HG02623 (cell line): ENCODE results near the gene TMBIM6.

Experiments used
- ATAC-seq: cut with Tn5 transposase; IDR thresholded peaks from one replicate; pipeline ENCODE4 v1.9.1; 2021; ENCODE audit warnings: moderate library complexity; ENCODE audit not compliant: unreplicated experiment

TMBIM6 gene

DNA sequence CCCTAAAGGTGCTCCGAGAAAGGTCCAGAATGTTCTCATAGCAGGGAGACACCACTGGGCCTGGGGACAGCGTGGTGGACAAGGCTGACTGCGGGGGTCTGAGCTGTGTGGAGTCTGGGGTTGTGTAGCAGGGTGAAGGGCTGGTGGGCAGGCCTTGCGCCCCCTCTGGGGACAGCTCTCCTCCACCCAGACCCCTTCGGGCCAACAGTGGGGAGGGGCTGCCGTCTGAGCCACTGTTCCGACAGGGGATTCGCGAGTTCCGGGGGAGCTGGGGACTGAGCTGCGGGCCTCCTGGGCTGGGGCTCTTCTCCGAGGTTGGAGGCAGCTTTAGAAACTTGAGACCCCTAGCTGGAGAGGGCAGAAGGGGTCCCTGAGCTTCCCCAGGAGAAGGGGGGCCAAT is 54.8 kb downstream of the TMBIM6 start:
- ATAC-seq = no peak

DNA sequence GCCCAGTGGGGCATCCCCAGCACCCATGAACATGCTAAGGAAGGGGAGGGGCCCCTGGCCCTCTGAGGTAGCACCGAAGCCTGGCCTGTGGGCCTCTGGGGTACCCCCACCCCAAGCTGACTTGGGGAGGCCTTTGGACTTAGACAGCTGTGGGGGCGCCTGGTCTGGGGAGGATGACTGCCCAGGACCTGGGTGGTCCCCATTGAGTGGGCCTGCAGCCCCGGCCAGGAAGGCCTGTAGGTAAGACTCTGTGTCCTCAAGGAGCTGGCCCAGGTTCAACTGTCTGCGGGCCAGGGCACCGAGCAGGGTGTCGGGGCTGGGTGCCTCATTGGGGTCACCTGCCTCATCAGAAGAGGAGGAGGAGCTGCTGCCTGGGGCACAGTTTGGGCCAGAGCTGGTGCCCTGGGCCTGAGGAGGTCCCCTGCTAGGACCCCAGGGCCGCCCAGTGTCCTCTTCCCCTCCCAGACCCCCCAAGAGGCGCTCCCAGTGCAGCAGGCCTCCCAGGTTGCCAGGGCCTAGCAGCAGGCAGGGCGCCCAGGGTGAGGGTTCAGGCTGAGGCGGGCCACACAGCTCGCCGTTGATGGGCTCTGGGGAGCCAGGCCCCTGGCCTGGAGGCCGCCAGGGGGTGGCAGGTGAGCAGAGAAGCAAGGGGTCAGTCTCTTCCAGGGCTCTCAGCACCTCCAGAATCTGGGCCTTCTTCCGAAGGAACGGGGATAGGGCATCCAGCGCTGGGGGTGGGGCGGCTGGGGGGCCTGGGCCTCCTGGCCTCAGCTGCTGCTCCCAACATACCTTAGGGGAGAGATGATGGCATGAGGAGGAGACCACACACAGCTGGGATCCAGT is 55.5 kb downstream of the TMBIM6 start:
- no peak for ATAC-seq

DNA sequence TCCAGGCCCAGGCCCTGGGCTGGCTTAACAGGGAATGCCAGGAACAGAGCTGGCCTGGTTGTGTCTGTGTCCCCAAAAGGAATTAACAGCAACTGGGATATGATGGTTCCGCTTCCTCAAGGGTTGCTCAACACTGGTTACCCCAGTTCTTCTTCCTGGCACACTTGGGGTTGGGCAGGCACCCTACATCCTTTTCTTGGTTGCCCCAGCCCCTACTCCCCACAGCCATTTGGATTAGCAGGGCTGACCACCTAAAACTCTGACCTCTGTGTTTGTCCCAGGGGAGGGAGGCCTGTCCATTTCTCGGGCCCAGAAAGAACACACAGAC is 56.1 kb downstream of the TMBIM6 start:
- ATAC-seq = no peak

DNA sequence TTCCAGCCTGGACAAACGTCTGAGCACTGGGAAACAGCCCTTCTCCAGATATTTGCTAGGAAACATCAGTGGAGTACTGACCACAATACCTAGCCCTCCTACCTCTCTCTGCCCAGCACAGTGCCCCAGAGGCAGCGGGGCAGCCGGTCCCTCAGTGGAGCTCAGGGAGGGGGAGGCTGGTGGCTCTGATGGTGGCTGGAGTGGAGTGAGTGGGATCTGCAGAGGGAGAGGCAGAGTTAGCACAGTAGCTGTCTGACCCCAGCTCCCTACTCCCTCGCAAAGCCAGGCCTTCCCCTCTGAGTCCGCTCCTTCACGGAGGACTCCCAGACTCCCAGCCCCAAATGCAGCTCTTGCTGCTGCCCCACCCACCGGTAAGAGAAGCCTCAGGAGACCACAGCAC is 56.9 kb downstream of the TMBIM6 start:
- ATAC-seq = no peak

DNA sequence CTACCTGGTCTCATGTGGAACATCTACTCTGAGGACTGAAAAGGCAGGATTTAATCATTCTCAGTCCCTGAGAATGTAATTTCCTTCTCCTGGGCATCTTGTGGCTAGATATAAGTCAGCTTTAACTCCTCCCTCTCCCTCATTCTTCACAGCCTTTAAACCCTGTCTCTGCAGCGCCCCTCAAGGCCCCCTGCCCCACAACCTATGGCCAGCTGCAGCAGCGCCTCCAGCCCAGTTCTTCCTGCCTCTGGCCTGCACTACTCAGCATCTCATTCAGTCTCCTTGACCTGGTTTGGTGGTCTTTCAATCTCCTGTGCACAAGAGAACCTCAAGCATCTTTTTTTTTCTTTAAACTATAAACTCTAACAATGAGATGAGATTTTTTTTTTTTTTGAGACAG is 57.6 kb downstream of the TMBIM6 start:
- ATAC-seq = no peak

DNA sequence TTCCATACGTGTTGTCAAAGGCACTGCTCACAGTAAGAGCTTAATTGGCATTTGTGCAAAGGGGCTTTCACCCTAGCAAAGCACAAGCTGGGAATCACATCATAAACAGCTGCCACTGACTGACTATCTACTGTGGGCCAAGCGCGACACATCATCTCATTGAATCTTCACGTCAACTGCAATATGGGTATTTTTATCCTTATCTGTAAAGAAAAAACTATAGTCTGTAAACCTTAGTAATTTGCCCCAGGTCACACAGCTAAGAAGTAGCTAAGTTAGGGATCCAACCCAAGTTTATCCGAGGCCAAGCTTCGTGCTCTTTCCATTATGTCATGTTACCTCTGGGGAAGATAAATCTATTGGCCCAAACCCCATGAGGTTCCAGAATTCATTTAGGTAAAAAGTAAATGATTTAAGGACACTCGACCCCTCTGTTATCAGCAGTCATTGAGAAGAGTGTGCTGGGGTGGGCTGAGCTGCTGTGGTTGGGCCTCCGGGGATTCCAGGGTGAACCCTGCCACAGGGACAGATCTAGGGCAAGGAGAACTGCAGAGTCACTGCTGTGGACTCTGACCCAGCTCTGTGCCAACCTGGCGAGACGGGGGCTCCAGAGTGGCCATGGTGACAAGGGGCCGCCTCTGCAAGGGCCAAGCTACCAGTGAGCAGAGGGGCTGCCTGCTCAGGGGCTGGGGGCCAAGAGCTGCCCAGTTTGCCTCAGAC is 59.2 kb downstream of the TMBIM6 start:
- ATAC-seq = no peak

DNA sequence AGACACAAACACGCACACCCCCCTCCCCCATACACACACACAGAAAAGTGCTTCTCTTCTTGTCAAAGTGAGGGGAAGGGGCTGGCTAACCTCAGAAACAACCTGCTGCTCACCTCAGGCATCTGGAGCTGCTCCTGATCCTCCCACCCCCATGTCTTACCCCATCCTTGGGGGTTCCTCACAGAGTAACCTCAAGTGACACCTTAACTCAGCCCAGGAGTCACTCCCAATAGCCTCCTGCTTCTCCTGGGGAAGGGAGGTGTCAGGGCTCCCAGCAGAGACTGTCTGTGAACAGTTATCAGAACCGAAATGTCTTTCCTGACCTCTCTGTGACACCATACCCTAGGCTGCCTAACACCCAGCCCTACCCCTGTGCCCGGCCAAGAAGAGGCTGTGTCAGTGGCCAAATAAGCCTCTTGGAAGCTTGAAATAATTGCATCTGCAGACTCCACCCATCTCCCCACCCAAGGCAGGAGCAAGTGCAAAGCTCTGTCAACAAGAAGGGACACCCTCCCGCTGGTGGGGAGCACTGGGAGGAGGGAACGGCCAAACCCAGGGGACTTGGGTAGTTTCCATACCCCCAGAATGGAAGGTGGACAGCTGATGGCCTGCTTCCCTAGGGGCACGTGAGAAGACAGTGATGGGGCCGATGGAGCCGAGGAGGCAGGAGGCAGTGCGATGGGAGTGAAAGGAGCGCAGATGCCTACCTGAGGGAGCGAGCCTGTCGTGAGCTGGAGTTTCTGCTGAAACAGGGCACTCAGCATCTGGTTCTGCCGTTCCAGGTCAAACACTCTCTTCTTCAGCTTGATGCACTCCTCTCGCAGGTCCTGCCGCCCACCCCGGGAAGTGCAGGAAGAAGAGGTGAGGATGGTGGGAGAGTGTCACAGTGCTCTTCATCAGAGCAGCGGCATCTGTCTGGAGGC is 60.0 kb downstream of the TMBIM6 start:
- no peak for ATAC-seq

DNA sequence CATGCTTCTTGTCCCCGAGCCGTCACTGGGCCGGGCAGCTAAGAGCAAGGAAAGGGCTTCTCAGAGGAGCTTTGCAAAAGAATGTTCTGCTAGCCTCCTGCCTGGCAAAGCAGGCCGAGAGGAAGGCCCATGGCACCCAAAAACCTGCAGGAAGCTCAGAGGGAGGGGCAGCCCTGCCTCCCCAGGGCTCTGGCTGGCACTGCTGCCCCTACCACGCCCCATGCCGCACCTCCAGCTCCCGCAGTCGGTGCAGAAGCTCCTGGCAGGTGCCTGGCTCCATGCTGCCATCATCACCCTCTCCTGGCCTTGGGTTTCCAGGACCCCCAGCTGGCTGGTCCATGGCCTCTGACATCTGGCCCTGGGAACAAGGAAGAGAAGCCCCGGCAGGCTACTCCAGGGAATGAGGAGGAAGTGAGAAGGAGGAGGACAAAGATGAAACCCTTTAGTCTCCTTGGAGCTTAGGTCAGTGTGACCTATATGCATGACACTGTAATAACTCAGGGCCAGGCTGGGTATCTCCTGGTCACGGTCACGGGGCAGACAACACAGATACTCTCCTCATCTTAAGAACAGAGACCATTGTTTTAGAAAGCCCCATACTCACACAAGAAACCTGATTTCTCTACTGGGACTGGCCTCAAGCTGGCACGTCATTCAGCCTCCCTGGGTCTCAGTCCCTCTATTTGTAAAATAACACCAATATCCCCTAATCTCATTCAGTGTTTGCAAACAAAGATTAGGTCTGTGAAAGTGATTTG is 62.5 kb downstream of the TMBIM6 start:
- ATAC-seq = no peak

DNA sequence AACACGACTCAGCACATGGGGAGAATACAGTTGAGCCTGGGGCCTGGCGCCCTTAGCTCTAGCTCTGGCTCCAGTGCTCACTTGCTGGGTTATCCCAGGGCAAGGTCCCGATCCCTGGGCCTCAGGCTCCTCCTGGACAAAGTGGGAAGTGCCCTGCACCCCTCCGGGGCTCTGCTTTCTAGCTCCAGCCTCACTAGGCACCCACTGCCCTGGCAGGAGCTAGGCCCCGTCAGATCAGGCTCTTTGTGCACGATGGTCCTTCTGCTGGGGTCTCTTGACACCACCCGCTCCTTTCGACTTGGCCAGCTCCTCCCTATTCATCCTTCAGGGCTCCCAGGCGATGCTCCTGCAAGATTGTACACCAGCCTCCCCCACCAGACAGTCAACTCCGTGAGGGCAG is 63.5 kb downstream of the TMBIM6 start:
- ATAC-seq = no peak

DNA sequence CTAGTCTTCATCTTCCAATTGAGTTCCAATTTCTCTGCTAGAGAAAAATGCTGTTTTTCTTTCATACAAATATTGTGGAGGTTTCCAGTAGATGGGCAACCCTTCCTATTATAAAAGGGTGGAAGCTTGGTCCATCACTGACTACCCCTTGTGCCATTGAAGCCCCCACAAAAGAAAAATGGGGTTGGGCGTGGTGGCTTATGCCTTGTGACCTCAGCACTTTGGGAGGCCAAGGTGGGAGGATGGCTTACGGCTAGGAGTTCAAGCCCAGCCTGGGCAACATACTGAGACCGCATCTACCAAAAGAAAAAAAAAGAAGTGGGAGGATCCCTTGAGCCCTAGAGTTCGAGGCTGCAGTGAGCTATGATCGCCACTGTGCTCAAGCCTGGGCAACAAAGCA is 64.1 kb downstream of the TMBIM6 start:
- no peak for ATAC-seq

DNA sequence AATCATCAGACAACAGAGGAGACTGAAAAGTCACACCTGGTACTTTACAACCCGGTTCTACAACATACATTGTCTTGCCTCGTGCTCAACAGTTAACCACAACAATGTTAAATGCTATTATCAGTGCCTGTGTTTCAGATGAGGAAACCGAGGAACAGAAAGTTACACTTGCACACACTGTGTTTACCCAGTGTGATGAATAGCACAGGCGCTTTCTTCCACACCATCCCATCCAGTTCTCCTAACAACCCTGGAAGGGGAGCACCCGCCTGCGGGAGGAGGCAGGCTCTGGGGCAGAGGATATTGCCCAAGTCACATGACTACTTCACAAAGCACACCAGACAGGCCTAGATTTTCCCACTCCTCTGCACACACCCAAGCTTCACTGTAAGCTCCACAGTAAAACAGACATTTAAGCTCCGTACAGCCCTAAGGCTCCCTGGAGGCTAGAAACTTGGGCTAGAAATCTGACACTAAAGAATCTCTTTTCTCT is 65.0 kb downstream of the TMBIM6 start:
- no peak for ATAC-seq

DNA sequence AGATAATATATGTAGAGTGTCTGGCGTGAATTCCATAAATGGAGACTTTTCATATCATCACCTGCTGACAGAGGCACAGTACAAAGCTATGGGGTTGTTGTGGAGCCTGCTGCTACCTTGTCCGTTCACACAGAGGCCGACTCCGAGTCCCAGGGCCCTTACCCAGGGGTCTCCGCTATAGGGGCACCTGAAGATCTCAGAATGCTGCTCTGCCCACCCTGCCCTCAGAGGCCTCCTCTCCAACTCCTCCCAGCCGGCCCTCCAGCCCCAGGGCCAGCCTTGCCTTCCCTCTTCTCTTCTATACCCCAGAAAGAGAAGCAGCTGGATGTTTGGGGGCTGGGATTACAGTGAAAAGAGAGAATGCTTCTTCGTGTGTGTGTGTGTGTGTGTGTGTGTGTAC is 65.5 kb downstream of the TMBIM6 start:
- no peak for ATAC-seq

DNA sequence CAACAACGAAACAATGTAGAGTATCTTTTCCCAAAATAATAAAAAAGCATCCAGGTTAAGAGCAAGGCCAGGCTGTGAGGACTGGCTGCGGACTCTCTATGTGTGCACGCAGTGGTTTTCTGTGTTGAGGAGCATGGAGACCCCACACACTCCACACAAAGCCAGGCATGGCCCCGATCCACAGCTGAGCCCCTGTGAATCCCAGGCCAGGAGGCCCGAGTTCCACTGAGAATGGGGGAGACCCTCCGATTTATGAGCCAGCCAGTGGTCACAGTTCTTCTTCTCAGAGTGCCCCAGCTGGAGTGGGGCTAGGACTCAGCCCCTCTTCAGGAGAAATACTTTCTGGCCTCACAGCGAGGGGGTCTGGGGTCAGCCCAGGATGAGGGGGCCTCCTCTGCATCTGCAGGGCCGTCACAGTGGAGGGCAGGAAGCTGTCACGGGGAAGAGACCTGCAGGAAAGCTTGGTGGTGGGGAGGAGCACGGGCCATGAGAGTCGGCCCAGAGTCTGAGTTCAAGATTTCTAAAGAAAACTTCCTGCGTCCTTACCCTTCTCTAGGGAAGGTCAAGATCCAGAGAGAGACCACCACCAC is 66.7 kb downstream of the TMBIM6 start:
- no peak for ATAC-seq

DNA sequence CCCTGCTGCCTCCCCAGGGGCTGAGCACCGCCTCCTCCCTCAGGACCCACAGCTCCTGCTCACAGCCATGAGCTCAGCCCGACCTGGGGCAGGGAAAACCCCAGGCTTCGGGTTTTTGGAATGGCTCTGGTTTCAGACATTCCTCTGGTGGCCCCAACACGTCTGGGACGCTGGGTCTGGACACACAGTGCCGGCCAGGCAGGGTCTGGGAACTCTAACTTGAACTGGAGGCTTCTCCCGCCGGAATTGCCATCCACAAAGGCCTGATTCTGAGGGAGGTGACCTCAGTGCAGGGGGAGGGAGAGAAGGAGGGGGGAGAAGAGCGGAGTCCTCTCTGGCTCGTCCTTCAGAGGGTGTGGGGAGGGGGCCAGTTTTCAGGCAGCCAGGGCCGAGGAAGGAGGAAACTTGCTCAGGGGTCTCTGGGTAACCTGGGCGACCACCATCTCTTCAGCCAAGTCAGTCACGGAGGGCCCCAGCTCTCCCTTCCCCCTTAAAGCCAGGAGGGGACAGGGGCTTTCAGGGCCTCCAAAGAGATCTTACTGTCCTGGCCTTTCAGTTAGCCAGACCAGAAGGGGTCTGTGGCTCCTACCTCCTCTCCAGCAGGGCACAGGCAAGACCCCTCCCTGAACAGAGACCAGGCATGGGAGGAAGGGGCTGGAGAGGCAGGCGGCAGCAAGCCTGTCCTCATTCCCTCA is 67.5 kb downstream of the TMBIM6 start:
- ATAC-seq = no peak

DNA sequence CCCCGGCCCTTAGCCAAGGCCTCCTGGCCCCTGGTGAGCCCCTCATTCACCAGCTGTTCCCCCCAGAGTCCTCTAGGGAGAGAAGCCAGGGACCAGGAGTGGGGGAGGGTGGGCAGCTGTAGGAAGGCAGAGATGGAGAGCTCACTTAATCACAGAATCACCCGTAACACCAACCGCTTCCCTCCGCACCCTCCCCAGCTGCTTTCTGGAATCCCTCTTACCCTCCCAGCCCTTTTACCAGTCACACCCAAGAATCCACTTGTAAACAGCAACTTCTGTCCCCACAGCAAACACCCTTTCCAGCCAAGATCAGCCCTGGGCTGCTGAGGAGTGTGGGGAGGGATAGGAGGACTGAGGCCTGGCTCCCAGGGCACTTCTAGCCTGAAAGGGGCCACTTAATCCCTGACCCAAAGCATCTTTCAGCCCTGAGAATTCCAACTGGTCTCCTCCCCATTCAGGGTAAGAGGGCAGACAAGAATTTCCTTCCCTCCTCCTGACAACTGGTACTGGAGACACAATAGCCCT is 68.1 kb downstream of the TMBIM6 start:
- ATAC-seq = no peak

DNA sequence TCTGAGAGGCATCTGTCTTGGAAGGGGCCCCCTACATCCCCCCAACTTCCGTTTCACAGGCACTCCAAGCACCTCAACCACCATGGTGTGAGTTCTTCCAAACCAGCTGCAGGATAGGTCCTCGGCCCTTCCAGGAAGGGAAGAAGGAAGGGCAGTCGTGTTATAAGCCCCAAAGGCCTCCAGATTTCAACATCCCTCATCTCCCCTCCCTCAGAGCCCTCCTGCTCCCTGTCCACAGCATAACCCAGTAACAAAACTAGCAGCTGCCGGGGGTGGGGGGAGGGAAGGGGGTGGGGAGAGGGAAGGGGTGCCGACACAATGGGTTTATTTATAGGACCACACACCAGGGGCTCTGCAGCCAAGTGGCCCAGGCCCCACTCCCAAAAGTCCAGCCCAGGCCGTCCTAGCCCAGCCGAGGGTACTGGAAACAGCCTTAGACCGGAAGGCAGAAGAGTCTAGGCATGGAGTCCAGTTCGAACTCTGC is 68.6 kb downstream of the TMBIM6 start:
- ATAC-seq = no peak

DNA sequence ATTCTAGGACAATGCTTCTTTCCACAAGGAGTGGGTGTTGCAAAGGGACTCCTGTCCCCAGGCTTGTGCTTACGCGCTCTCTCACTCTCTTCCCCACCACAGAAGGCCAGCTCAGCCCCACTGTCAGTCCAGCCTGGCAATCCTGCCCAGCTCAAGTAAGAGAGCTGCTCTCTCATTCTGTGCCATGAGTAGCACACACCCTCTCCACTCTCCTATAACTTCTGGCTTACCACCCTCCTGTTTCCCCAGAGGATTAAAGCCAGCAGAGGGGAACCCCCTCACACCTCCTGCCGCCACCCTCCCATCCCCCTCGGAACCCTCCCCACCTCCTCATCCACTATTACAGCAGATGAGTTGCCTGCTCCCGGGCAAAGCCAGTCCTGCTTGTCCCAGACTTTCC is 69.8 kb downstream of the TMBIM6 start:
- no peak for ATAC-seq

DNA sequence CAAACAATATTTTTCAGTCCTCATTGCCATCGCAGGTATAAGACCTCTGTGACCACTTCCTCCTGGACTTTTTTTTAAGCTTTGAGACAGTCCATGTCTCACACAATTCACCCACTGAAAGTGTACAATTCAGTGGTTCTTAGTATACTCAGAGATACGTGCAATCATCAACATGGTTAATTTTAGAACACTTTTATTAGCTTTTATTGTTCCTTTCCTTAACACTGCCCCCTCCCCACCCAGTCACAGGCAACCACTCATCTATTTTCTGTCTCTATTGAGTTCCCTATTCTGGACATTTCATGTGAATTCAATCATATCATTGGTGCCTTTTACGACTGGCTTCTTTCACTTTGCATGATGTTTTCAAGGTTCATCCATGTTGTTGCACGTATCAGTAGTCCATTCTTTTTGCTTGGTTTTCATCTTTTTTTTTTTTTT is 70.6 kb downstream of the TMBIM6 start:
- ATAC-seq = no peak

DNA sequence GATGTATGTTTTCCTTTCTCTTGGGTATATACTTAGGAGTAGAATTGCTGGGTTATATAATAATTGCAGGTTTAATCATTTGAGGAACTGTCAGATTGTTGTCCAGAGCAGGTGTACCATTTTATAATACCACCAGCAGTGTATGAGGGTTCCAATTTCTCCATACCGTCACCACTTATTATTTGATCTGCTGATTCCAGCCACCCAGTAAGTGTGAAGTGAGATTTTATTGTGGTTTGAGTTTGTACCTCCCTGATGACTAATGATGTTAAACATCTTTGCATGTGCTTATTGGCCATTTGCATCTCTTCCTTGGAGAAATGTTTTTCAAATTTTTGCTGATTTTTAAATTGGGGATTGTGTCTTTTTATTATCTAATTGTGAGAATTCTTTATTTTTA is 71.8 kb downstream of the TMBIM6 start:
- no peak for ATAC-seq
